Trophoblast cell (in vitro differentiated cells and primary cell): Measurements from ENCODE around the gene COL9A2.

Experiments used
- DNase-seq, 2 donors: peaks; one replicate each; pipeline ENCODE4 v3.0.0-alpha.2; 2016
- H2AFZ ChIP-seq: 2 replicates; pipeline ENCODE4 v1.6.1; 2013; ENCODE audit warnings: low read length, moderate library complexity, mild to moderate bottlenecking; ENCODE audit not compliant: insufficient read depth, poor library complexity
- H2AK5ac ChIP-seq: 2 replicates; pipeline ENCODE4 v1.6.1; 2013; ENCODE audit warnings: mild to moderate bottlenecking, low read length
- H2BK120ac ChIP-seq: 2 replicates; pipeline ENCODE4 v1.6.1; 2013; ENCODE audit warnings: low read length, mild to moderate bottlenecking, moderate library complexity; ENCODE audit not compliant: insufficient read depth, poor library complexity
- H2BK12ac ChIP-seq: 2 replicates; pipeline ENCODE4 v1.6.1; 2013; ENCODE audit warnings: mild to moderate bottlenecking, low read length, moderate library complexity
- H2BK5ac ChIP-seq: 2 replicates; pipeline ENCODE4 v1.6.1; 2013; ENCODE audit warnings: low read length, low read depth, moderate library complexity, mild to moderate bottlenecking; ENCODE audit not compliant: poor library complexity
- H3K14ac ChIP-seq: 2 replicates; pipeline ENCODE4 v1.6.1; 2013; ENCODE audit warnings: mild to moderate bottlenecking, low read length
- H3K18ac ChIP-seq: 2 replicates; pipeline ENCODE4 v1.6.1; 2013; ENCODE audit warnings: mild to moderate bottlenecking, low read length
- H3K23ac ChIP-seq: 2 replicates; pipeline ENCODE4 v1.6.1; 2013; ENCODE audit warnings: low read length
- H3K27ac ChIP-seq: 2 replicates; pipeline ENCODE4 v1.5.1; 2013; ENCODE audit warnings: low read depth, mild to moderate bottlenecking, inconsistent platforms, low read length, moderate library complexity
- H3K27me3 ChIP-seq: 2 replicates; pipeline ENCODE4 v1.6.1; 2013; ENCODE audit warnings: inconsistent platforms, mild to moderate bottlenecking, low read length, moderate library complexity; ENCODE audit not compliant: insufficient read depth
- H3K36me3 ChIP-seq, 2 experiments: 1 replicate in 1 of 2; 2 replicates in 1 of 2; pipeline ENCODE4 v1.6.1; 2013; ENCODE audit warnings: low read length in 2 of 2, mild to moderate bottlenecking in 2 of 2, moderate library complexity in 1 of 2; ENCODE audit not compliant: insufficient read depth in 2 of 2, control insufficient read depth in 1 of 2
- H3K4ac ChIP-seq: 2 replicates; pipeline ENCODE4 v1.6.1; 2013; ENCODE audit warnings: low read depth, mild to moderate bottlenecking, low read length, moderate library complexity
- H3K4me1 ChIP-seq, 2 experiments: 1 replicate in 1 of 2; 2 replicates in 1 of 2; pipeline ENCODE4 v1.6.1; 2013; ENCODE audit warnings: low read length in 2 of 2, mild to moderate bottlenecking in 2 of 2, moderate library complexity in 1 of 2; ENCODE audit not compliant: insufficient read depth in 2 of 2, control insufficient read depth in 1 of 2
- H3K4me2 ChIP-seq: 2 replicates; pipeline ENCODE4 v1.6.1; 2013; ENCODE audit warnings: inconsistent platforms, mild to moderate bottlenecking, low read length, moderate library complexity
- H3K4me3 ChIP-seq: 2 replicates; pipeline ENCODE4 v1.5.1; 2013; ENCODE audit warnings: mild to moderate bottlenecking, low read depth, low read length, inconsistent platforms
- H3K79me1 ChIP-seq: one replicate; pipeline ENCODE4 v1.6.1; 2013; ENCODE audit warnings: low read length
- H3K79me2 ChIP-seq: 2 replicates; pipeline ENCODE4 v1.6.1; 2013; ENCODE audit warnings: low read length, mild to moderate bottlenecking; ENCODE audit not compliant: control insufficient read depth, insufficient read depth, poor library complexity
- H3K9ac ChIP-seq: 2 replicates; pipeline ENCODE4 v1.6.1; 2013; ENCODE audit warnings: mild to moderate bottlenecking, low read length
- H3K9me3 ChIP-seq: 2 replicates; pipeline ENCODE4 v1.6.1; 2013; ENCODE audit warnings: low read depth, mild to moderate bottlenecking, control low read depth, inconsistent platforms, low read length; ENCODE audit not compliant: insufficient read depth
- H4K12ac ChIP-seq: 2 replicates; pipeline ENCODE4 v1.6.1; 2013; ENCODE audit warnings: low read depth, mild to moderate bottlenecking, low read length, moderate library complexity
- H4K8ac ChIP-seq: 2 replicates; pipeline ENCODE4 v1.6.1; 2013; ENCODE audit warnings: low read depth, mild to moderate bottlenecking, low read length, moderate library complexity
- H4K91ac ChIP-seq: one replicate; pipeline ENCODE4 v1.6.1; 2013; ENCODE audit warnings: low read depth, mild to moderate bottlenecking, low read length, moderate library complexity
- WGBS: extraction: QIAGEN DNeasy Blood & Tissue Kit; methylation state at CpG from one replicate; pipeline ENCODE4 v1.1.7; 2013; ENCODE audit warnings: missing lambda C conversion rate; ENCODE audit not compliant: insufficient read length, insufficient coverage; ENCODE audit errors: extremely low coverage; 5-methylcytosine and 5-hydroxymethylcytosine counted together

COL9A2 gene

DNA sequence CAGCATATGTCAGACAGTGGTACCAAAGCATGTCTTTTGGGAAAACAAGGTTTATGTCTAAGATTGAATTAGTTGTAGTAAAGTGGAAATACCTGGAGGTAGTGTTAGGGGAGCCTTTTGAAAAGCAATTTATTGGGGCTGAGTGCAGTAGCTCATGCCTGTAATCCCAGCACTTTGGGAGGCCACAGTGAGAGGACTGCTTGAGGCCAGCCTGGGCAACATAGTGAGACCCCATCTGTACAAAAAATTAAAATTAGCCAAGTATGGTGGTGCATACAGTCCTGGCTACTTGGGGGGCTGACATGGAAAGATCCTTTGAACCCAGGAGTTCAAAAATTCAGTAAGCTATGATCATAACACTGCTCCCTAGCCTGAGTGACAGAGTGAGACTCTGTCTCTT lies 51.8 kb downstream of the COL9A2 start:
- H4K91ac ChIP-seq, result no peak overlapping the region
- H3K14ac ChIP-seq, result no peak overlapping the region
- H3K36me3 ChIP-seq, result peaks cover 21 to 23% of the 10 kb centered on the region in 2 experiments
- no peak overlapping the region for H3K23ac ChIP-seq
- no peak overlapping the region for H4K8ac ChIP-seq
- no peak overlapping the region for H2AFZ ChIP-seq
- no peak for DNase-seq
- H2BK12ac ChIP-seq, result no peak overlapping the region
- no peaks in the 10 kb centered on the region for H3K4me1 ChIP-seq
- H3K18ac ChIP-seq, result no peak overlapping the region
- no peak overlapping the region for H2AK5ac ChIP-seq
- H3K9me3 ChIP-seq, result no peaks in the 10 kb centered on the region
- no peaks in the 10 kb centered on the region for H3K79me1 ChIP-seq
- H3K4me2 ChIP-seq, result no peak overlapping the region
- no peak overlapping the region for H3K27ac ChIP-seq
- H2BK120ac ChIP-seq, result no peak overlapping the region
- no peak overlapping the region for H2BK5ac ChIP-seq
- H4K12ac ChIP-seq, result no peak overlapping the region
- H3K9ac ChIP-seq, result no peak overlapping the region
- H3K27me3 ChIP-seq, result no peaks in the 10 kb centered on the region
- no peak overlapping the region for H3K4ac ChIP-seq
- H3K4me3 ChIP-seq, result no peak overlapping the region
- no peaks in the 10 kb centered on the region for H3K79me2 ChIP-seq

DNA sequence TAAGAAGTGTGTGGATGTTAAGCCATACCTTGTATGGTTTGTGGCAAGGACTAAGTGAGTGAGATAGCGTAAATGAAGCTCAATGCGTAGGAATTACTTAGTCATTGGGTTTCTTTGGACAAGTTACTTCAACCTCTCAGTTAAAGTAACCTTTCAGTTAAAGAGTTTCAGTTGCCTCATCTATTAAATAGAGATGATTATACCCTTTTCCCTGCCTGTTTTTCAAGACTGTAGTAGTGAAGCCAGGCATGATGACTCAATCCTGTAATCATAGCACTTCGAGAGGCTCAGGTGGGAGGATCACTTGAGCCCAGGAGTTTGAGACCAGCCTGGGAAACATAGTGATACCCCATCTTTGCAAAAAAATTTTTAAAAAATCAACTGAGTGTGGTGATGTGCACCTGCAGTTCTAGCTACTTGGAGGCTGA lies 52.7 kb downstream of the COL9A2 start:
- no peak overlapping the region for H2BK12ac ChIP-seq
- no peak overlapping the region for H3K18ac ChIP-seq
- H3K23ac ChIP-seq, result no peak overlapping the region
- no peak overlapping the region for H3K4ac ChIP-seq
- DNase-seq, result no peak
- peaks cover 26 to 27% of the 10 kb centered on the region in 2 experiments for H3K36me3 ChIP-seq
- no peak overlapping the region for H3K9ac ChIP-seq
- no CpG with 5 or more reads among the region's 3 CpGs for WGBS
- no peaks in the 10 kb centered on the region for H3K4me1 ChIP-seq
- H3K4me3 ChIP-seq, result no peak overlapping the region
- no peak overlapping the region for H3K4me2 ChIP-seq
- no peak overlapping the region for H3K14ac ChIP-seq
- no peaks in the 10 kb centered on the region for H3K79me1 ChIP-seq
- H4K12ac ChIP-seq, result no peak overlapping the region
- no peak overlapping the region for H2AFZ ChIP-seq
- no peak overlapping the region for H2BK120ac ChIP-seq
- no peak overlapping the region for H4K91ac ChIP-seq
- no peaks in the 10 kb centered on the region for H3K9me3 ChIP-seq
- no peak overlapping the region for H2AK5ac ChIP-seq
- no peaks in the 10 kb centered on the region for H3K79me2 ChIP-seq
- H3K27me3 ChIP-seq, result no peaks in the 10 kb centered on the region
- no peak overlapping the region for H4K8ac ChIP-seq
- H3K27ac ChIP-seq, result no peak overlapping the region
- no peak overlapping the region for H2BK5ac ChIP-seq

DNA sequence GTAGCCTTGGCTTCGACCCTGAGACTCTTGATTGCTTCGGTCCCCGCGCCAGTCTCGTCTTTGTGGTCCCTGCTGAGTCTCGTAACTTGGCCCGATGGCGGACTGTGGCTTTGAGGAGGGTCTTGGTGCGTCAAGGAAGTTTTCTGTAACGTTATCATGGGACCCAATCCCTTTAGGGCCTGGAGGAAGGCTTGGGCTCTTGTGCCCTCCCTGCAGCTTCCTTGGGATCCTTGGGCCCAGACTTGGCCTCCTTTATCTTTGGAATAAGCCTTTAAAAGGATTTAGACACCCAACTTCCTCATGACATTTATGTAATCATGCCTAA lies 58.7 kb downstream of the COL9A2 start:
- no peak overlapping the region for H2AK5ac ChIP-seq
- no CpG with 5 or more reads among the region's 10 CpGs for WGBS
- no peaks in the 10 kb centered on the region for H3K9me3 ChIP-seq
- H3K27ac ChIP-seq, result peak overlapping the region; percentile 42
- H2AFZ ChIP-seq, result peak overlapping the region; percentile 19
- H3K4me2 ChIP-seq, result peak overlapping the region; percentile 59
- H3K14ac ChIP-seq, result peak overlapping the region; percentile 30
- H3K9ac ChIP-seq, result peak overlapping the region; percentile 91
- H2BK12ac ChIP-seq, result no peak overlapping the region
- no peaks in the 10 kb centered on the region for H3K4me1 ChIP-seq
- no peaks in the 10 kb centered on the region for H3K27me3 ChIP-seq
- H3K4me3 ChIP-seq, result peak overlapping the region; percentile 96
- no peak overlapping the region for H2BK120ac ChIP-seq
- peak overlapping the region; percentile 20 for H3K18ac ChIP-seq
- peaks cover 13% of the 10 kb centered on the region in 2 experiments for H3K36me3 ChIP-seq
- peaks cover 9% of the 10 kb centered on the region for H3K79me1 ChIP-seq
- peak overlapping the region; percentile 76 for H4K8ac ChIP-seq
- DNase-seq, result peak in 1 of 2 donors; percentile 27
- H2BK5ac ChIP-seq, result peak overlapping the region; percentile 1
- peak overlapping the region; percentile 21 for H3K4ac ChIP-seq
- peak overlapping the region; percentile 15 for H4K91ac ChIP-seq
- H3K79me2 ChIP-seq, result peaks cover 7% of the 10 kb centered on the region
- no peak overlapping the region for H3K23ac ChIP-seq
- H4K12ac ChIP-seq, result peak overlapping the region; percentile 38

DNA sequence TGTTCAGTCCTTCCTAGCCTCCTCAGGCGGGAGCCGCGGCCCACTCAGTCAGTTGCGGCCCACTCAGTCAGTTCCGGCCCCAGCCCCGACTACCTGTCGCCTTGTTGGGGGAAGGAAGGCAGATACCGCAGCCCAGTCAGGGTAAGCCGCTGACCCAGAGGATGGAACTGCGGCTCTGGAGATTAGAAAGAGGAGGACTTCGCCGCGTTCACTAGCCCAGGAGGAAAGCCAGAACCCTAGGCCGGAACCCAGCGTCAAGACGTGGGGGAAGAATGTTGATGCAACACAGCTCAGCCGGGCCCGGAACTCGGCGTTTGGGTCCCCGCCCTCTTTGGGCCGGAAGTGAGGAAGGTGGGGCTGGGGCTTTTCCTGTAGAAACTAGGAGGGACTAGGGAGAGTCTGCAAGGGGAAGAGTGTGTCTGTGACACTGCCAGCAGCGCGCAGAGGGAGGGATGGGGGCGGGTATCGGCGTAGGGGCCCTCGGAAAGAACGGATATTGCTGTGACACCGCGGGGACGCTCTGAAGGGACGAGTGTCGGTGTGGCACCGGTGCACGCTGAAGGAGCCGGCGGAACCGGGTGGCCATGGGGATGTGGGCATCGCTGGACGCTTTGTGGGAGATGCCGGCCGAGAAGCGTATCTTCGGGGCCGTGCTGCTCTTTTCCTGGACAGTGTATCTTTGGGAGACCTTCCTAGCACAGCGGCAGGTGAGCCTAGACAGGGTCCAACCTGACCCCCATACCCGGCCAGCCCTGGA lies 59.2 kb downstream of the COL9A2 start, which contains the start of gene ZMPSTE24:
Gene ZMPSTE24, plus strand, starts transcription at position 549 of the 757 bp plus-strand sequence. Its CDS starts 36 bp downstream, at position 585.
- no CpG with 5 or more reads among the region's 48 CpGs for WGBS
- Histone ChIP-seq H2BK5ac (peak within 1 kb of the TSS; percentile 60), H3K4ac (peak within 1 kb of the TSS; percentile 41)

More for the DNA sequence above, 59.2 kb downstream of the COL9A2 start, which contains the start of gene ZMPSTE24:
- H3K4me1 ChIP-seq, result no peaks in the 10 kb centered on the region
- H4K91ac ChIP-seq, result peak within 1 kb of the TSS; percentile 53
- peak; percentile 94 to 97 for DNase-seq
- peak within 1 kb of the TSS; percentile 60 for H3K18ac ChIP-seq
- peak within 1 kb of the TSS; percentile 96 for H3K4me3 ChIP-seq
- H3K23ac ChIP-seq, result no peak within 1 kb of the TSS
- H3K36me3 ChIP-seq, result peaks cover 13% of the 10 kb centered on the region in 2 experiments
- peak within 1 kb of the TSS; percentile 63 for H3K14ac ChIP-seq
- H3K79me2 ChIP-seq, result peaks cover 7% of the 10 kb centered on the region
- H4K12ac ChIP-seq, result peak within 1 kb of the TSS; percentile 66
- H3K27ac ChIP-seq, result peak within 1 kb of the TSS; percentile 93
- H2AFZ ChIP-seq, result peak within 1 kb of the TSS; percentile 85
- H3K9ac ChIP-seq, result peak within 1 kb of the TSS; percentile 99
- H3K9me3 ChIP-seq, result no peaks in the 10 kb centered on the region
- H4K8ac ChIP-seq, result peak within 1 kb of the TSS; percentile 96
- peaks cover 9% of the 10 kb centered on the region for H3K79me1 ChIP-seq
- peak within 1 kb of the TSS; percentile 21 for H2BK120ac ChIP-seq
- no peak within 1 kb of the TSS for H2BK12ac ChIP-seq
- peak within 1 kb of the TSS; percentile 62 for H3K4me2 ChIP-seq
- H3K27me3 ChIP-seq, result no peaks in the 10 kb centered on the region
- no peak within 1 kb of the TSS for H2AK5ac ChIP-seq
